Hematopoietic multipotent progenitor cell treated with erythropoietin and hydrocortisone succinate and interleukin-3 and kit ligand, for 15 days (in vitro differentiated cells): ENCODE results near the gene EXOC3L4.

Experiments used
- DNase-seq: peaks from one replicate; pipeline ENCODE4 v3.0.0-alpha.2; 2015; ENCODE audit warnings: low spot score

Gene EXOC3L4

DNA sequence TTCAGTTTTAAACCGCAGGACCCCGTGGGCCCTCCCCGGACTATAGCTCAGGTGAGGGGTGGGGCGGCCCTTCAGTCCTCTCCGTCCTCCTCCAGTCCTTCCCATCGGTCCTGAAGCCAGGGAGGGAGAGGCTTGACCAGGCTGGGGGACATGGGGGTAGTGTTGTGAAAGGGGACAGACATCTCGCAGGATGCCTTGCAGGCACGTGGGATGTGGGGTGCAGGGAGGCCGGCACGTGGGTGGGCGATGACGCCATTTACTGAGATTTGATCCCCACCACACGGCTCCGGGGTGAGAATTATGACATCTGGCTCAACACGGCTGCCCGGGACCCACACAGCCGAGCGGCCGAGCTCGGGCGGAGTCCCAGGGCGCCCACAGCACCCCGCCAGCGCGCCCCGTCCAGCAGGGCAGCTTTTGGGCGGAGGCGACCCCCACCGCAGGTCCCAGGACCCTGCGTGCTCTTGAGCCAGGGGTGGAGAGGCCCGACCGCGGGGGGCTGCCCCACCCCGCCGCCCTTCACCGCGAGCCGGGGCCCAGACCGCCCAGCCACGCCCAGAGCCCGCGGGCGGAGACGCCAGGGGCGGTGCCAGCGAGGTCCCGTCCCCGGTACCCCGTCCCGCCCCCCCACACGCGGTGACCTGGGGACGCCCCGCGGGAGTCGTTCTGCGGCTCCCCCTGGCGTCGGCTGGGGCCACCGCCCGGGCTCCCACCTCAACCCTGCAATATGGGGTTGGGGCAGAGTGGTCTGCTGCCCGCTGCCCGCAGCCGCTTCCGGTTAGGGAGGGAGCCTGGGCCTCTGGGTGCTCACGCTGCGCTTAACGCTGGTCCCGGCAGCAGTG lies 3.3 kb upstream of the EXOC3L4 start:
- peak; percentile 56 for DNase-seq

DNA sequence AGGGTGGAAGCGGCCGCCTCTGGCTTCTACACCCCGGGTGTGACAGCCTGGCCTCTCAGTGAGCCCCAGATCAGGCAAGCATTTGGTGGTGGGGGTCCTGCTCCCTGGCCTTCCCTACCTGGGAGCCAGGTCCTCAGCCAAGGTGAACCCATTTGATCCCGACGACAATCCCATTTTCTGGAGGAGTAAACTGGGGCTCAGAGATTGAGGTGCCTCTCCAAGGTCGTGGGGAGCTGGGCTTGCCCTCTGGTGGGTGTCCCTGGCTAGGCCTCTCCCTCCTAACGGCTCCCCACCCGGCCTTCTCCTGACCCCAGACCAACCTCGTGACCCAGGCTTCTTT lies 2.7 kb upstream of the EXOC3L4 start:
- no peak for DNase-seq

DNA sequence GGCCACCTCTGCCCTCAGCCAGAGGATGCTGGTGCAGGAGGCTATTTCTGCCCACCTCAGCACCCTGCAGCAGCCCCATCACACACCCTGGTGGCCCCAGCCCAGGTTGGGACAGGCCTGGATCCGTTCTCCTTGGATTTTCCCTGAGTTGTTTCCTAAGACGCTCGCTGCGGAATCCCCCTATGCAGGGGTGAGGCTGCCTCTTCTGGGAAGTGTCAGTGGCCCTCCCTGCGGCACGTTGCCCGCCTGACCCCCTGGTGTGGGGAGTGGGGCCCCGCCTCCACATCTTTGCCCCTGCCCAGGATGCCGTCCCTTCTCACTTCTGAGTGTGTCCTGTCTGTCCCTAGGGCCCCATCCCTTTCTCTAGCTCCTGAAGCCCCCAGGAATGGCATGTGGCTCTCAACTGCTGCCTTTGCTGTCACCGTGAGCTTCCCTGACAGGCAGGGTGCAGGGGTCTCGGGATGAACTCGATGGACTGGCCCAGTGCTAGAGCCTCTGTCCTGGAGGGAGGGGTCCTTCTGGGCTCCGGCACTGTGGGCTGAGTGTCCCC lies 594 bp upstream of the EXOC3L4 start:
- no peak for DNase-seq

DNA sequence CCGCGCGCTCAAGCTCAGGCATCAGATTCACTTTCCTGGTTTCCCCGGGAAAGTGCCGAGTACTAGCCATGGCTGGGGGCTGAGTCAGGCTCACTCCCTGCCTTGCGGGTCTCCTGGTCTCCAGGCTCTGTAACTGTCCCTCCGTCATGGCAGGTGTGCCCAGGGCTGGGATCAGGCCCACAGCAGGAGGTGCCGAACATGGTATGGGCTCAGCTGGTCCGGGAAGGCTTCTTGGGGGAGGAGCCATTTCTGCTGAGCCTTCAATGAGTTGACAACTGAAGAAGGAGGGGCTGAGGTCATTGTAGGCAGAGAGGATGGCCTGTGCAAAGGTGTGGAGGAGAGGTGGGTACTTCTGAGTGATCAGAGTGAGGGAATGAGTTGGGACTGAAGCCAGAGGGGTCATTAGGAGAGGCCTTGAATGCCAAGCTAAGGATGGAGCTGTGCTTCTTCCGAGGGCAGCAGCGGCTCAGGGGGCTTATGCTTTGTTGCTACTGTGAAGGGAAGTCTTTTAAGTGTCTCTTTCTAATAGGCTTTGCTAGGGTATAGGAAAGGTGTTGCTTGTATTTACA lies 769 bp downstream of the EXOC3L4 start:
- no peak for DNase-seq

DNA sequence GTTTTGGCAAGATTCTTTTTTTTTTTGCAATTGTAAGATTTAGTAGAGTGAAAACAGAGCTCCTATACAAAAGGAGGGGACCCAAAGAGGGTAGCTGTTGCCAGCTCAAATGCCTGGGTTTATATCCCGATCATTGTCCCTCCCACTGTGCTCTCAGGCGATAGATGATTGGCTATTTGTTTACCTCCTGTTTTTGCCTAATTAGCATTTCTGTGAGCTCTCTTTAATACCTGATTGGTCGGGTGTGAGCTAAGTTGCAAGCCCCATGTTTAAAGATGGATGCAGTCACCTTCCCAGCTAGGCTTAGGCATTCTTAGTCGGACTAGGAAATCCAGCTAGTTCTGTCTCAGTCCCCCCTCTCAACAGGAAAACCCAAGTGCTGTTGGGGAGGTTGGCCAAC lies 1.9 kb downstream of the EXOC3L4 start:
- DNase-seq = no peak

DNA sequence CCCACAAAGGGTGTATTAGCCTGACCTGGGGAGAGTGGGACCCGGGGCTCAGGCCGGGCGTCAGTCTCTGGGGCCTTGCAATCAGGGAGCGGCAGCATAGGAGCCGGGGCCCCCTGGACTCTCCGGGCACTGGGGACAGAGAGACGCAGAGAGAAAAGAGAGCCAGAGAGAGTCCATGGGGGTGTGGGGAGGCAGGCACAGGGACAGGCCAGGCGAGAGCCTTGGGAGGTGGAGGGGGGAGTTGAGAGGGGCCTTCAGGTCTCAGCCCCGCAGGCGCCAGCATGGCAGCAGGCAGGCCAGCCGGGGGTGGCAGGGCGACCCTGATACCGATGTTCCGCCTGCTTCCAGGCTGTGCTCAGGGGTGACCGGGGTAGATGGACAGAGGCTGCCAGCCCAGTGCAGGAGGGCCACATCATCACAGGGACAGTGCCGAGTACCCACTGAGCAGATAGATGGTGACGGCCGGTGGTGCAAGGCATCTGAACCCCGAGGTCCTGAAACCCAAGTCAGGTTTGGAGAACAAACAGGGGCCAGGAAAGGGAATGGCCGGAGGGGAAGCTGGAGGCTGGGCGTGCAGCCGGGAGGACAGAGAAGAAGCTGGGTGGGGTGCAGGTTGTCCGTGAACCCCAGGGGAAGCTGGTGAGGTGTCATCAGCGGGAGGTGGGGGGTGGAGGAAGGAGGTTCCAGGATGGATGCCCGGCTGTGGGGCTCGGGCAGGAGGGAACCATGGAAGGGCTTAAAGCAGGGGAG lies 2.9 kb downstream of the EXOC3L4 start:
- DNase-seq = no peak

DNA sequence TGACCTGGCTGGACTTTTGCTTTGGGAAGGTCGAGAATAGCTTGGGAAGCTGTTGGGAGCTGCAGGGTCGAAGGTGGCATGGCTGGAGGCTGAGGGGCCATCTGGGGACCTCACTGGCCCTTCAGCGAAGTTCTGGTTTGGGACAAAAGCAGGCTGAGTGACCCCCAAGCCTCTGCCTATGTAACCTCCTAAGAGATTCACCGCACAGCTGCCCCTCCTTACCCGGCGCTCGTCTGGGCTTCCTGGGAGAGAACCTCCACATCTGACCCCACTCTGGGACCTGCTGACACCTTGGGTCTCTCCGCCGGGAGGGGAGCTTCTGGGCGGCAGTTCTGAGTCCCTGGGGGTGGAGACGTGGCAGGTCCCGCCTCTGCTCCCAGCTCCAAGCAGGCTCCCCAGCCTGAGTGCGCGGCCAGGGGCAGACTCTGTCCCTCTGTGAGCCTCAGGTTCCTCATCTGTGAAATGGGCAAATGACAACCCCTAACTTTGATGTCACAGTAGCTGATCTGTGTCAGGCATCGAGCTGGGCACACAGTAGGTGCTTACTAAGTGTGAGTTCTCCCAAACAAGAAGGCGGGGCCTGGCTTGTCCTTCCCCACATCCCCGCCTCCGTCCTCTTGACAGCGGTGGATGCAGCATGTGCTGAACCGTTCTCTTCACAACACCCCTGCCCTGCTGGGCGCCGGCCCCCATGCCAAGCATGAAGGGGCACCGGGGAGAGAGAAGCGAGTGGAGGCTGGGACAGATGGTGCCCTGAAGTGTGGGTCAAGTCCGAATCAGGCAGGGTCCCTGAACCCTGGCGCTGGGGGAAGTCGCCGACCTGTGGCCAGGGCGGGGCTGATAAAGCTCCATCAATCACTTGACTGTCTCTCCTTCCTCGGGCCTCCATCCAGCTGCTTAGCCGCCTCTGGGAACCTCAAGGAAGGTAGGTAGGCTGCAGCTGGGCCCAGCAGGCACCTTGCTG lies 3.8 kb downstream of the EXOC3L4 start:
- DNase-seq = no peak

DNA sequence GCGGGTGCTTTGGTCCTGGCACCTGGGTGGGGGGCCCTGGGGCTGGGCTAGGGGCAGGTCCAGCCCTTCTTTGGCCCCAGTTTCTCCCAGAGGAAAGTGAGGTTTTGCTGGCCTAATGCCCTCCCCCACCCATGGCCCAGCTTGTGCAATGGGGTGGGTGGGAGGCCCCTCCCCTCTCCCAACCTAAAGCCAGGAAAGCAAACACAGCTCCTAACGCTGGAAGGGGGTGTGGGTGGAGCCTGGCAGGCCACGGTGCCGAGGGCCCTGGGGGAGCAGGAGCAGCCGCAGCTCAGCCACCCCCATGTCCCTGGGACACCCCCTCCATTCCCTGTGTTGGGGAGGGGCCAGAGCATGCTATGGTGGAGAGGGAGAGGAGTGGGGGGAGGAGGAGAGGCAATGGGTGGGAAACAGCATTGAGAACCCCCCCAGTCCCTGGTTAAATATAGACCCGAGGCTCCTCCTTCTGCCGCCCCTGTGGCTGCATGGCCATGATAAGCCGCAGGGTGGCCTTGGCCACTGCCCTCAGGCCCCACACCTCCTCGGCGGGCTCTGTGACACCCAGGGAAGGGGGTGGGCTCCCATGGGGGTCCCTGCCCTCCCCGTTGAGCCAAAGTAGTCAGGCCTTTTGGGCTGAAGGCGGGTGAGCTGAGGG lies 4.7 kb downstream of the EXOC3L4 start:
- peak; percentile 15 for DNase-seq

DNA sequence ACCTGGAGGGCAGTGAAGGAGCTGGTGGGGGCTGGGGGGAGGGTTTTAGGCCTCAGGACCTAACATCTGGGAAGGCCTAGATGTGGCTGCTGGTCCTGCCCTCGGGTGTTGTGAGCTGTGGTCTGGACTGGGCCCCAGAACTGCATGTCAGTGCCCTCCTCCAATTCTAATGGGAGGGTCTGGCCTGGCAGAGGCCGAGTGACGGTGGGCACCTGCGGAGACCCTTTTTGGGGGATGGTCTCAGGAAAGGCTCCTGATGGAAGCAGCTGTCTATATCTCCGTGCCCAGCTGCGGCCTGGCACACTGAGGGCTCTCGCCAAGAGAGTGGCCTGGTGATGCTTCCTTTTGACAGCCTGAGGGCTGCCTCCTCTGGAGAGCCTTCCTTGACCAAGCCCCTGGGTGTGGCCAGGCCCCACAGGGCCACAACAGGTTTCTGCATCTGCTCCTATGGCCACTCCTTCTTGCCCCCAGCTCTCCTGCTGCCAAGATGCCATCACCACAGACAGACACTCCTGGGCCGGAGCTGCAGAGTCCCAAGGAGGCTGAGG lies 5.3 kb downstream of the EXOC3L4 start:
- no peak for DNase-seq

DNA sequence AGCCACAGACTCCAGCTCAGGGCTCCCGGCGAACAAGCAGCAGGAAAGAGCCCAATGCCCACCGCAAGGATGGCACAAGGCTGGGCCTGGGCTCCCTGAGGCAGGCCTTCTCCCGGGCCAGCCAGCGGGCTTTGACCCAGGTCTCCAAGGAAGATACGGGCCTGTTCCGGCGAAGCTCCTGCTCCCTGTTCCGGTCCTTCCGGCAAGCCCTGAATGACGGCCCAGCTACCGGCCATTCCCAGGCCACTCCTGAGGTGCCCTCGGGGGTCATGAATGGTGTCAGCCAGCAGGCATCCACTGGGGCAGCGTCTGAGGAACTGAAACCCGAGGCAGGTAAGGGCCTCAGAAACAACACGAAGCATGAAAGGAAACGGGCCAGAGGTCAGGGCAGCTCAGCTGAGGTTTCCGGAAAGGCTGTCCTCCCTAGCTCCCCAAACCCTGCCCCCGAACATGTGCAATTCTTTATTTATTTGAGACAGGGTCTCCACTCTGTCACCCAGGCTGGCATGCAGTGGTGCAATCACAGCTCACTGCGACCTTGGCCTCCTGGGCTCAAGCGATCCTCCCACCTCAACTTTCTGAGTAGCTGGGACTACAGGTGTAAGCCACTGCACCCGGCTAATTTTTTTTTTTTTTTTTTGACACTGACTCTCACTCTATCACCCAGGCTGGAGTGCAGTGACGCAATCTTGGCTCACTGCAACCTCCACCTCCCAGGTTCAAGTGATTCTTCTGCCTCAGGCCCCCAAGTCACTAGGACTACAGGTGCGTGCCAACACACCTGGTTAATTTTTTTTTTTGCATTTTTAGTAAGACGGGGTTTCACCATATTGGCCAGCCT lies 6.0 kb downstream of the EXOC3L4 start:
- no peak for DNase-seq

DNA sequence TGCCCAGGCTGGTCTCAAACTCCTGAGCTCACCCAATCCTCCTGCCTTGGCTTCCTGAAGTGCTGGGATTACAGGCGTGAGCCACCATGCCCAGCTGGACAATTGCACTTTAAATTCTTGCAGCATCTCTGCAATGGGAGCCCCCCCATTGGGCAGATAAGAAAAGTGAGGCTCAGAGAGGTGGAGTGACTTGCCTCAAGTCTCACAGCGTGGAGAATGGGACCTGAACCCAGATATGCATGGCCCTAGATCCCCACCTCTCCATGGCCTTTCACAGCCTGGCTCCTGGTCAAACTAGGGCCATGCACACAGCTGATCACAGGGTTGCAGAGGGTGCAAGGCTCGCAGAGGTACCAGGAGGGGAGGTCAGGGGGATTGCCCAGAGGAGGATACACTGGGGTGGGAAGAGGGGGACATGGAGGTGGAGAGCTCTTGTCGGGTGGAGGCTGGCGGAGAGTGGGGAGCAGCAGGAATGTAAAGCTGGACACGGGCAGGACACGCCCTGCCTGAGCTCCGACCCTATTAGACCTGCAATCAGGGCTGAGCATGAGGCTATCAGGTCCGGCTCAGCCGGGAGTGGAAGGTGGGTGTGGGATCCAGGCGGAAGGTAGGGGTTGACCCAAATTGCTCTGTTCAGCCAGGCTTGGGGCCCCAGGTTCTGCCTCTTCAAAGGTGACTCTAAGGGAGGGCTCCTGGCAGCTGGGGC lies 6.9 kb downstream of the EXOC3L4 start:
- DNase-seq = no peak

DNA sequence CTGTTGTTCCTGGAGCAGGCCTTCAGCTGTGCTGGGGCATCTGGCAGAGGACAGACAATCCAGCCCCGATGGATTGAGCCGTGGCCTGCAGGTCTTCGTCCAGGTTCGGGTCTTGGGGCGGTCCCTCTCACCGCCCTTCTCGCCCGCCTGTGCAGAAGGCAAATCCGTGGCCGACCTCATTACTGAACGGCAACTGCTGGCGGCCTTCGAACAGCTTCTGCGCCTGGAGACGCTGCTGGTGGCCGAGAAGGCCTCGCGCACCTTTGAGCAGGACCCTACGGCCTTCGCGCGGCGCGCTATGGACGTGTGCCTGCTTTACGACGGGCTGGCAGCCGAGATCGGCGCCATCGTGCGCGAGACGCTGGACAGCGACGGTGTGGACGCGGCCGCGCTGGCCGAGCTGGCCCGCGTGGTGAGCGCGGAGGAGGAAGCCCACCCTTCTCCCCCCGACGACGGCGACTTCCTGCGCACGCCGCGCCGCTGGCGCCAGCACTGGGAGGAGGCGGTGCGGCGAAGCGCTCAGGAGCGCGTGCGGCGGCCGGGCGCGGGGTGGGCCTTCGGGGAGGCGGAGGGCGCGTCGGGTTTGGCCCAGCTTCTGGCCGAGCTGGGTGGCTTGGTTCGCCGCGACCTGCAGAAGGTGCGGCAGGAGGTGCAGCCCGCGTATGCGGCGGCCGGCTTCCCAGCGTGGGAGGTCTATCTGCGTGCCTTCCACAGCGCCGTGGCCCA lies 7.6 kb downstream of the EXOC3L4 start:
- no peak for DNase-seq

DNA sequence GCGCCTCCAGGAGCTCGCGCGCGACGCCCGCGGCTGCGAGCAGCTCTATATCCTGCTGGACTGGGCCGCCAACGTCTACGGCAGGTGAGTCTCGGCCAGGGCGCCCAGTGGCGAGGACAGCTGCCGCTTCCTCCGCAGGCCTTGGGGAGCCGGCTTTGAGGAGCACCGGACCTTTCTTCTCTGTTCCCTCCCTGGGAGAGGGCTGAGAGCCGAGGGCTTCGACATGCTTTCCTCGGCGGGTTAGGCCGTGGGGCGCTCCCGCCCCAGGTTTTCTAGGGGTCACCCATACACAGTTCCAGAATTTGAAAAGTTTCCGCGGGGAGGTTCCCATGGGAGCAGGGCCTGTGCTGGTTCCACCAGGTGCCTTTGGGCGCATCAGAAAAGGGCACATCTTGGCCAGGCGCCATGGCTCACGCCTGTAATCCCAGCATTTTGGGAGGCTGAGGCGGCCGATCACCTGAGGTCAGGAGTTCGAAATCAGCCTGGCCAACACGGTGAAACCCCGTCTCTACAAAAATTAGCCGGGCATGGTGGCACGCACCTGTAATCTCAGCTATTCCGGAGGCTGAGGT lies 8.2 kb downstream of the EXOC3L4 start:
- DNase-seq = no peak

DNA sequence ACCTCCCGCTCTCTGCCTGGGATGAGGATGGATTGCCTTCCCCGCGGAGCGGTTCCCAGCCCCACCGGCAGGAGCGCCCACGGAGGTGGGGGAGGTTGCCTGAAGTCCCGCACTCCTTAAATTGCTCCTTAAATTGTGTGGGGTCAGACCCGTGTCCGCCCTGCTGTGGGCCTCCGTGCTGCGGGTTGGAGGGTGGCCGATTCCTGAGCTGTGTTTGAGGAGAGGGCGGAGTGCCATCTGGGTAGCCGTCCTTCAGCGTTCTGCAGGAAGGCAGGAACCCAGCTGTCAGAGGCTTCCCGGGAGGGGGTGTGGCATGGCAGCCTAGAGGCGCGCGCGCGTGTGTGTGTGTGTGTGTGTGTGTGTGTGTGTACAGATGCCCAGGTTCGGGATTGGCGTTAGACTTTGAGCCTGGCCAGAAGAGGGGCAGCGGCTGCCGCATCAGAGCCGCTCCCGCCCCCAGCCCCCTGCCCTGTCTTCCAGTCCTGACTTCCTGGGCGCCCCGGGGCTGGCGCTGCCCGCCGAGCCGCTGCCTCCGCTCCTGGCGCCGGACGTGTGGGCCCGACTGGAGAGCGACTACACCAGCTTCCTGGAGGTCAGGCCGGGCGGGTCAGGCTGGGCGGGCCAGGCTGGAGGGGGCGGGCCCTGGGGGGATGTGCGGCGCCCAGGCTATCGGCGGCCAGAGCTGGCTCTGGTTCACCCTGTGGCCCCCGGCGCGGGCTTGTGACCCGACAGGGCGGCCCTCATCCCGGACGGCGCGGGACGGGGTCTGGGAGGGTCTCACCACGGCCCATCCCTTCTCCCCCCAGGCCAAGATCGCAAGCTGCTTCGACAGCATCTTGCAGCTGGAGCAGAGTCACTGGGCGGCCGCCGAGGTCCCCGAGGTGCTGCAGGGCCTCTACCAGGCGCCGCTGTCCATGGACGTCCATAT lies 9.2 kb downstream of the EXOC3L4 start:
- DNase-seq = no peak

DNA sequence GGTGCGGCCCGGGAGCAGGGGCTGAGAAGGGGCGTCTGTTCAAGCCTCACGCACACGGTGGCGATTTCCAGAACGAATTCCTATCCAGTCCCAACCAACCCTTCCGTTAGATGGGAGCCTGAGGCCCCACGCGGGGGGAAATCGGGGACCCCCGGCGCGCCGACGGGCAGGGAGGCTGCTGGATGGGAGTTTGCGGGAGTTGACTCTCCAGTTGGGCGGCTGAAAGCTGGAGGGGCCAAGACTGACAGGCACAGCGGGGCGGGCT lies 9.8 kb downstream of the EXOC3L4 start:
- DNase-seq = no peak

DNA sequence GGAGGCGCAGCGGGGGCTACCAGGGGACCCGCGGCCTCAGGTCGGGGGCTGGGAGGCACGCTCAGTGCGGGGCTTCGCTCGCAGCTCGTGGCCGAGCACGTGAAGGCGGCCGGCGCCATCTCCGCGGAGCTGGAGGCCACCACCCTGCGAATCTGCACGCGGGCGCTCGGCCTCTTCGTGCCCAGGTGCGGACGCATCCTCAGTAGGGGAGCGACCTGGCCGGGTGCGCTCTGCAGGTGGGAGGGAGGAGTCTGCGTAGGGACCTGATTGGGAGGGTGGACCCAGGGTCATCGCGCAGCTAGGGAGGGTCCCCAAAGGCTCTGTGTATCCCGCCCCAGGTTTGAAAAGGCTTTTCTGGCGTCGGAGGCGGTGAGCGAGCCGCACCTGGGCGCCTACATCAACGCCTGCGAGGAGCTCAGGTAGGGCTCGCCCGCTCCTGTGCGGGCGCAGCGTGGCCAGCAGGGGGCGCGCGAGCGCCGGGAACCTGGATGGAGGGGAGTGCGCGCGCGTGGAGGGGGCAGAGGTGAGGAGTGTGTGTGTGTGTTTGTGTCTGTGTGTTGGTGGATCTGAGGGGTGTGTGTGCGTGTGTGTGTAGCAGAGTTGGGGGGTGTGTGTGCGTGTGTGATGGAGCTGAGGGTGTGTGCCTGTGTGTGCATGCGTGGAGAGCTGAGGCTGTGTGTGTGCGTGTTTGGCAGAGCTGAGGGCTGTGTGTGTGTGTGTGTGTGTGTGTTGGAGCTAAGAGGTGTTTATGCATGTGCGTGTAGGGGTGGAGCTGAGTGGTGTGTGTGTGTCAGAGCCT lies 10.3 kb downstream of the EXOC3L4 start:
- peak; percentile 64 for DNase-seq
